A673 (cell line): Measurements from ENCODE around the gene GAB1. TPM values are rescaled to one million over a fixed set of nuclear protein-coding genes. Genes with fewer than 3 reads are reported as not detected.

Source experiments
- BruUV-seq: library from RNA; stranded (reverse); fragments of 400-500 nt; replicated peaks from 2 replicates; lab custom pipeline; 2021; lab: Mats Ljungman, UMichigan
- CTCF ChIA-PET: fragments of 300-600 bp; sonication (Branson Sonifier 250); formaldehyde crosslinking; loops from one replicate; lab custom pipeline; 2022; ENCODE audit warnings: antibody characterized with exemption; lab: Charles Lee
- POLR2A ChIA-PET: fragments of 300-600 bp; sonication (Branson Sonifier 250); formaldehyde crosslinking; loops from one replicate; lab custom pipeline; 2022; ENCODE audit warnings: antibody characterized with exemption; ENCODE audit not compliant: low non-redundant PET; lab: Charles Lee
- DNase-seq: peaks from one replicate; pipeline ENCODE4 v3.0.0-alpha.2; 2015; ENCODE audit warnings: low spot score
- H3K27ac ChIP-seq: fragments of 200-600 bp; sonication (generic); 2 replicates; pipeline ENCODE4 v1.5.1; 2016; ENCODE audit warnings: mixed run types, low read depth, mild to moderate bottlenecking, mixed read lengths, antibody characterized with exemption, low read length; ENCODE audit not compliant: poor library complexity, severe bottlenecking
- H3K27me3 ChIP-seq: fragments of 200-600 bp; sonication (generic); replicated peaks from 2 replicates; pipeline ENCODE4 v1.6.1; 2017; ENCODE audit warnings: mixed run types, low read depth, mild to moderate bottlenecking, mixed read lengths, antibody characterized with exemption, low read length; ENCODE audit not compliant: insufficient read depth, poor library complexity
- H3K36me3 ChIP-seq: fragments of 200-600 bp; sonication (generic); 2 replicates; pipeline ENCODE4 v1.6.1; 2016; ENCODE audit warnings: mixed run types, mild to moderate bottlenecking, mixed read lengths, antibody characterized with exemption, low read length; ENCODE audit not compliant: insufficient read depth, poor library complexity, severe bottlenecking
- H3K4me1 ChIP-seq: fragments of 200-600 bp; sonication (generic); 2 replicates; pipeline ENCODE4 v1.6.1; 2017; ENCODE audit warnings: mixed run types, mild to moderate bottlenecking, mixed read lengths, antibody characterized with exemption, low read length; ENCODE audit not compliant: insufficient read depth, poor library complexity, severe bottlenecking
- H3K4me3 ChIP-seq: fragments of 200-600 bp; sonication (generic); 2 replicates; pipeline ENCODE4 v1.5.1; 2016; ENCODE audit warnings: low read depth, mixed run types, mild to moderate bottlenecking, mixed read lengths, low read length; ENCODE audit not compliant: poor library complexity, severe bottlenecking
- H3K9me3 ChIP-seq: fragments of 200-600 bp; sonication (generic); 2 replicates; pipeline ENCODE4 v1.6.1; 2016; ENCODE audit warnings: mixed run types, low read depth, mild to moderate bottlenecking, mixed read lengths, antibody characterized with exemption, low read length; ENCODE audit not compliant: poor library complexity, severe bottlenecking
- CTCF ChIP-seq: fragments of 300-800, 200-600 bp; sonication (generic); conservative IDR thresholded peaks from 2 replicates; pipeline ENCODE4 v1.5.1; 2017; ENCODE audit warnings: low read depth, mild to moderate bottlenecking, antibody characterized with exemption, low read length, moderate library complexity, mixed read lengths
- EZH2 ChIP-seq: fragments of 200-600 bp; sonication (generic); IDR thresholded peaks from 2 replicates; pipeline ENCODE4 v1.6.1; 2017; ENCODE audit warnings: borderline replicate concordance, low read depth, mild to moderate bottlenecking, mixed read lengths, antibody characterized with exemption, low read length; ENCODE audit not compliant: poor library complexity, severe bottlenecking
- intact Hi-C: fragments of 100-400 bp; cut with micrococcal nuclease; formaldehyde crosslinking; loops from one replicate; pipeline ENCODE4 v1.10.0; 2022; ENCODE audit not compliant: unreplicated experiment
- total RNA-seq: library from RNA; stranded (reverse); gene quantifications from 2 replicates; pipeline ENCODE4 v1.2.3, GENCODE V29; 2021

Gene GAB1
- total RNA-seq, 1 experiment from 2014 or later, result 27.6 TPM

- intact Hi-C loops, result loop anchor here (10.0 kb wide), 1 partner anchor 614 kb away; no protein-coding TSS in a partner anchor
- Histone ChIP-seq H3K4me1 (no peaks in the 10 kb centered on the region), H3K4me3 (no peak overlapping the region), H3K27me3 (no peaks in the 10 kb centered on the region), H3K27ac (no peak overlapping the region), H3K9me3 (no peaks in the 10 kb centered on the region), H3K36me3 (no peaks in the 10 kb centered on the region)
- CTCF ChIA-PET, result no interaction called here
- POLR2A ChIA-PET, result no interaction called here
- no peak for DNase-seq
- BruUV-seq, result no TSS peak
- TF ChIP-seq EZH2 (no peak), CTCF (no peak)
These were observed 152.4 kb downstream of the GAB1 start for GRCh38 chr4:143489106-143489505.

GRCh38 chr4:143498021-143498420 lies 161.3 kb downstream of the GAB1 start:
- Histone ChIP-seq H3K27me3 (no peaks in the 10 kb centered on the region), H3K36me3 (no peaks in the 10 kb centered on the region), H3K4me1 (no peaks in the 10 kb centered on the region), H3K4me3 (no peak overlapping the region), H3K9me3 (no peaks in the 10 kb centered on the region), H3K27ac (no peak overlapping the region)
- POLR2A ChIA-PET, result no interaction called here
- no peak for DNase-seq
- TF ChIP-seq CTCF (no peak), EZH2 (no peak)
- intact Hi-C loops, result no loop called here
- CTCF ChIA-PET, result no interaction called here
- no TSS peak for BruUV-seq

- intact Hi-C loops, result no loop called here
- no TSS peak for BruUV-seq
- no peak for DNase-seq
- Histone ChIP-seq H3K4me1 (no peaks in the 10 kb centered on the region), H3K27ac (no peak overlapping the region), H3K36me3 (no peaks in the 10 kb centered on the region), H3K9me3 (no peaks in the 10 kb centered on the region), H3K27me3 (no peaks in the 10 kb centered on the region), H3K4me3 (no peak overlapping the region)
- POLR2A ChIA-PET, result interaction anchor here (0.6 kb wide), 1 partner anchor 120 kb away, joined by 3 read pairs; no protein-coding TSS in a partner anchor
- CTCF ChIA-PET, result no interaction called here
- TF ChIP-seq EZH2 (no peak), CTCF (no peak)
These were observed 165.6 kb downstream of the GAB1 start for GRCh38 chr4:143502231-143502630.
